H7 (cell line): Measurements from ENCODE around the gene CHST8. TPM values are rescaled to one million over a fixed set of nuclear protein-coding genes. Genes with fewer than 3 reads are reported as not detected.
"Not testable (repeated sequence)": the region's sequence is repeated elsewhere in the genome, so short reads cannot be mapped to it uniquely, and the experiment has no call there.

ENCODE experiments used
- DNase-seq: peaks from one replicate; pipeline ENCODE4 v3.0.0; 2012
- H3K27me3 ChIP-seq: 2 replicates; pipeline ENCODE4 v1.6.0; 2011; ENCODE audit warnings: mild to moderate bottlenecking, low read length; ENCODE audit not compliant: control insufficient read depth, insufficient read depth
- H3K36me3 ChIP-seq: replicated peaks from 2 replicates; pipeline ENCODE4 v1.5.1; 2011; ENCODE audit warnings: low read length; ENCODE audit not compliant: control insufficient read depth, insufficient read depth
- H3K4me3 ChIP-seq: 2 replicates; pipeline ENCODE4 v1.5.1; 2011; ENCODE audit warnings: low read depth, mild to moderate bottlenecking, control low read depth, low read length, moderate library complexity; ENCODE audit not compliant: insufficient read depth
- total RNA-seq: library from RNA; depleted of rRNA; stranded (reverse); fragments of >200 nt; shearing (Covaris generic); gene quantifications from 2 replicates; pipeline ENCODE4 v1.2.3, GENCODE V29; 2014

Gene CHST8
- total RNA-seq, 1 experiment from 2014 or later: 27.0 TPM

DNA sequence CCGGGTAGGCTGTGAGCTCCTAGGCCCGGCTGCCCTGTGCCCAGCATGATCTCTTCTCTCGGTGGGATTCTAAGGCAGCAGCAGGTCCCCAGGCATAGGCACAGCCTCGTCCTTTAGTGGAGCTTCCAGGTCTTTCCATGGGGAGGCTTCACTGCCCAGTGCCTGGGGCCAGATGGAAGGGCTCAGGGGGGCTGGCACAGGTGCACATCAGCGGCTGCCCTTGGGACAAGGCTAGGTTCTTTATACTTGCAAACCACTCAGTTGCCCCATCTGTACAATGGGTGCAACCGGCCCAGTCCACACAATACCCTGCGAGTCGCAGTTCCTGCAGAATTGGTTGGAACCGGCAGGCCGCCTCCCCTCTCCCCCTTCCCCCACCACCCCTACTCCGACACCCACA is 189.1 kb downstream of the CHST8 start:
- H3K27me3 ChIP-seq: no peaks in the 10 kb centered on the region
- no peaks in the 10 kb centered on the region; the same call in 1 of the 2 replicates for H3K36me3 ChIP-seq
- DNase-seq: no peak
- H3K4me3 ChIP-seq: no peak overlapping the region

- peak; percentile 58 for DNase-seq
- no peaks in the 10 kb centered on the region; the same call in 1 of the 2 replicates for H3K36me3 ChIP-seq
- no peaks in the 10 kb centered on the region for H3K27me3 ChIP-seq
- H3K4me3 ChIP-seq: no peak overlapping the region
Observed at GRCh38 chr19:33811246-33811645, 189.5 kb downstream of the CHST8 start.

DNA sequence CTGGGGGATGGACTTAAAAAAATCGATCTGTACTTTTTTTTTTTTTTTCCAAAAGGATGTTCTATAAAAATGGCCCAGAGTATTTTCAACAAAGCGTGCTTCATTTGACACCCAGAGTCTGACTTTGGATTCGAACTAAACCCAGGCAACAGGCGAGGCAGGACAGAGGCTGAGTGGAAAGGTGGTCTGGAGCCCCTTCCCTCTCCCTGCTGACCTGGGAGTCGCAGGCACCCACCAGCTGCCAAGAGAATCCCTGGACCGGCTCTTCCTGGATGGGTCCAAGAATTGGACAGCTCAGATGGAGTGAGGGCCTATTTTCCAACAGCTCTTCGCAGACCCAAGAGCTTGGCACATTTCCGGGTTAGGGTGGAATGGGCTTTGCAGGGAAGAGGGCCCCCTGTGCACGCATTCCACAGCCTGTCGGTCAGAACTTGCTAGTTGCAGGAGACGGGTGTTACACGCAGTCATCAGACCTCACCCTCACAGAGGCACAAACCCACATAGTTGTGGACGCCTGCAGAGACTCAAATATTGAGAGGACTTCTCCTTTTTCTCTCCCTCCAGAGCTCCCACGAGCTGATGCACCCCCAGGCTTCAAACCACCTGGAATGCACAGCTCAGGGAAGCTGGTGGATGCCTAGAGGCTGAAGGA is 190.1 kb downstream of the CHST8 start:
- Histone ChIP-seq H3K27me3 (no peaks in the 10 kb centered on the region), H3K36me3 (no peaks in the 10 kb centered on the region; the same call in 1 of the 2 replicates), H3K4me3 (no peak overlapping the region)
- peak; percentile 36 for DNase-seq

- Histone ChIP-seq H3K27me3 (no peaks in the 10 kb centered on the region), H3K4me3 (no peak overlapping the region), H3K36me3 (no peaks in the 10 kb centered on the region; the same call in 1 of the 2 replicates)
- peak; percentile 46 for DNase-seq
Observed at GRCh38 chr19:33812388-33813330, 190.9 kb downstream of the CHST8 start.

DNA sequence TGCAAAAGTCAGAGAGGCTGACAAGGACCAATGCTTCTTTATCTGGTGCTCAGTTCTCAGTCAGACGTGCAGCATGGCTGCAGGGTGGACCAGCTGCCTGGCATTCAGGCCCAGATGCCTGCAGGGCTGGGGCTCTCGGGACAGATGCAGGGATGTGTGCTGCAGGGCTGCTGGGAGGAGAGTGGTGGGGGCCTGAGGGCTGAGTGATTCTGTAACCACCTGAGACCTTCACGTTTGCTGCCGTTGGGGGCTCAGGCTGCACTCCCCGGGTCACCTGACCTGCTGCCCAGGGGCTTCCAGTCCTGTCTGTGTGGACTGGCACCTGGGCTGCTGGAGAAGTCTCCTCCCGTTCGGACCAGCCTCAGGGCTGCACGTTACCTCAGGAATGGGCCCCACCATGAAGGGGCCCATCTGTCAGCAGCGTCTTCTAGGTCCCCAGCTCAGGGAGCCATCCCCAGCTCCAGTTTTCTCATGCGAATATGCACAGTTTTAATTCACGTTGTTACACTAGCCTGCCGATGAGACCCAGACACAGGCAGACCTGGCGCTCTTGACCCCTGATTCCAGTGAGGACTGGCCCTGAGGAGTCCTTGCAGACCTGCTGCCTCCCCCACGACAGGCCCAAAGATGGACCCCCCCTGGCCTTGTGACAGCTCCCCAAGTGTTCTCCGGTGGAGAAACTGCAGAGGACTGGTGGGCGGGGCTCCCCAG is 191.8 kb downstream of the CHST8 start:
- peak; percentile 47 for DNase-seq
- no peak overlapping the region for H3K4me3 ChIP-seq
- no peaks in the 10 kb centered on the region; the same call in 1 of the 2 replicates for H3K36me3 ChIP-seq
- no peaks in the 10 kb centered on the region for H3K27me3 ChIP-seq

GRCh38 chr19:33814181-33815165 is 192.7 kb downstream of the CHST8 start:
- Histone ChIP-seq H3K36me3 (no peaks in the 10 kb centered on the region; the same call in 1 of the 2 replicates), H3K27me3 (no peaks in the 10 kb centered on the region), H3K4me3 (no peak overlapping the region)
- DNase-seq: peak; percentile 43

GRCh38 chr19:33815380-33816340 is 193.9 kb downstream of the CHST8 start:
- Histone ChIP-seq H3K27me3 (no peaks in the 10 kb centered on the region; the same call in none of the 2 replicates), H3K36me3 (no peaks in the 10 kb centered on the region; the same call in 1 of the 2 replicates), H3K4me3 (no peak overlapping the region)
- peak; percentile 44 for DNase-seq

DNA sequence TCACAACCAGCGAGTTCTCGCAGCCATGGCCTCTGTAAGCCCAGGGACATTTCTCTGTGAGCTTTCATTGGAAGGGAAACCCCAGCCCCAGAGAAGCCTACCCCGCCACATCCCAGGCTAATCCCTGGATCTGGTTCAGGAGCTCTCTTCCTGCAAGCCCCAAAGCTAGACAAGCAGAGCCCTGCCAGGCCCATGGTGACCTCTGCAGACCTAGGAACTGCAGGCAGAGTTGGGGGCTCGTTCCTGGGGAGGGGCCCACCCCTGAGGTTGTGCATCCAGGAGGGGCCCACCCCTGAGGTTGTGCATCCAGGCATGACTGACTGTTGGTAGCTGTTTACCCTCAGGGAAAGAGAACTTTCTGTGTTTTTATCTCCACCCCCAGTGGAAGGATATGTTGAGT is 196.7 kb downstream of the CHST8 start:
- DNase-seq: peak; percentile 33
- Histone ChIP-seq H3K4me3 (no peak overlapping the region), H3K27me3 (no peaks in the 10 kb centered on the region; the same call in none of the 2 replicates), H3K36me3 (no peaks in the 10 kb centered on the region)

- not testable (repeated sequence) for H3K27me3 ChIP-seq, DNase-seq, H3K36me3 ChIP-seq, H3K4me3 ChIP-seq
Observed at GRCh38 chr19:33819078-33819477, 197.3 kb downstream of the CHST8 start.

GRCh38 chr19:33819506-33819879 is 197.7 kb downstream of the CHST8 start:
- Histone ChIP-seq H3K36me3 (no peaks in the 10 kb centered on the region), H3K4me3 (peak overlapping the region; percentile 59), H3K27me3 (no peaks in the 10 kb centered on the region; the same call in none of the 2 replicates)
- DNase-seq: peak; percentile 58

- no peaks in the 10 kb centered on the region; the same call in none of the 2 replicates for H3K27me3 ChIP-seq
- H3K4me3 ChIP-seq: peak overlapping the region; percentile 59
- H3K36me3 ChIP-seq: no peaks in the 10 kb centered on the region
- DNase-seq: peak; percentile 93
Observed at GRCh38 chr19:33819880-33820781, 198.4 kb downstream of the CHST8 start.

DNA sequence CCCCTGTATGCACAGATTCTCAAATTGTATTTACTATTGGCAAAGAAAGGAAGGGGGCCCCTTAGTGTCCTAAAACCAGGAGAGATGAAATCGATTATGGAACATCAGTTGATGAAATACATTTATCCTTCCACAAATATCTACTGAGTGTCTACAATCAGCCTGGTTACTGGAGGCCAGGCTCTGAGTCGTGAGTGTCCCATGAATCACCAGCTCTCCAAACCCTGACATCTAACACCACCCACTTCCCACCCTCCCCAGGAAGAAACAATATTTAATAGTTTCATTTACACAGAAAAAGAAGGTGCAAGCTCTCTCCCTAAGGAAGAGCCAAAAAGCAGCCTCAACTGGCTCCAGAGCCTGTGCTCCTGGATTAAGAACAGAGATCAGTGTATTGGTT is 200.1 kb downstream of the CHST8 start:
- Histone ChIP-seq H3K4me3 (no peak overlapping the region), H3K27me3 (no peaks in the 10 kb centered on the region; the same call in none of the 2 replicates), H3K36me3 (no peaks in the 10 kb centered on the region)
- no peak for DNase-seq
